Measurements from ENCODE around the gene MRPL53.

GRCh38 chr2:74501335-74502071, 29.0 kb upstream of the MRPL53 start:
- no peak for TF ChIP-seq RBAK (CRISPR knock-in tag; IDR thresholded peaks at IDR 0.05)
- no peak for TF ChIP-seq NR3C1 (CRISPR knock-in tag; IDR thresholded peaks at IDR 0.05)
- TF ChIP-seq TAF1 (CRISPR knock-in tag; IDR thresholded peaks at IDR 0.05): peak; percentile 38; the same call in 1 of the 2 replicates
- TF ChIP-seq SP2 (CRISPR knock-in tag; IDR thresholded peaks at IDR 0.05): no peak

Data from HepG2 (cell line).